Breast epithelium (tissue), 3 donors: Measurements from ENCODE around the gene CFDP1.

Experiments used
- CTCF ChIP-seq, 3 donors: fragments of 450-650 bp; IDR thresholded peaks; one replicate each; pipeline ENCODE4 v1.5.1; 2016 to 2017; ENCODE audit warnings: antibody characterized with exemption in 3 of 3, mild to moderate bottlenecking in 3 of 3, moderate library complexity in 3 of 3
- POLR2AphosphoS5 ChIP-seq, 3 donors: sonication (generic); formaldehyde crosslinking; IDR thresholded peaks; one replicate each; pipeline ENCODE4 v1.6.1; 2017; ENCODE audit warnings: antibody characterized with exemption in 3 of 3

- TF ChIP-seq CTCF (IDR thresholded peaks at IDR 0.05) (no peak), POLR2AphosphoS5 (IDR thresholded peaks at IDR 0.05) (peak in 1 of 3 donors; percentile 20)
Observed at GRCh38 chr16:75377729-75378386, 55.4 kb downstream of the CFDP1 start.
